HL-60 (cell line): ENCODE measurements around the gene DNM3.

Source experiments
- DNase-seq, 2 experiments: peaks; one replicate each; pipeline ENCODE4 v3.0.0-alpha.2; 2010 to 2020; ENCODE audit warnings: low read depth in 1 of 2, low spot score in 1 of 2
- H3K27ac ChIP-seq: fragments of 250-450 bp; sonication (Bioruptor Pico); replicated peaks from 2 replicates; pipeline ENCODE4 v1.5.1; 2020; ENCODE audit warnings: mild to moderate bottlenecking, moderate library complexity
- H3K27me3 ChIP-seq: fragments of 250-450 bp; sonication (Bioruptor Pico); 2 replicates; pipeline ENCODE4 v1.5.1; 2021; ENCODE audit warnings: mild to moderate bottlenecking, moderate library complexity; ENCODE audit not compliant: insufficient read depth, poor library complexity, severe bottlenecking
- H3K4me3 ChIP-seq: replicated peaks from 2 replicates; pipeline ENCODE4 v1.5.1; 2011; ENCODE audit warnings: mild to moderate bottlenecking, control low read depth, low read length; ENCODE audit not compliant: insufficient read depth
- GABPA ChIP-seq: IDR thresholded peaks from 2 replicates; pipeline ENCODE4 v1.6.1; 2012; ENCODE audit warnings: low read depth
- POLR2AphosphoS5 ChIP-seq: IDR thresholded peaks from 2 replicates; pipeline ENCODE4 v1.6.1; 2012; ENCODE audit warnings: low read depth
- SPI1 ChIP-seq: IDR thresholded peaks from 2 replicates; pipeline ENCODE4 v1.6.1; 2012; ENCODE audit warnings: low read depth, mild to moderate bottlenecking, borderline replicate concordance
- TF ChIP-seq, protein P1 (sequence below): IDR thresholded peaks from one replicate; pipeline ENCODE4 v1.5.1; 2011; ENCODE audit warnings: low read length, control low read depth, inconsistent platforms; ENCODE audit not compliant: insufficient read depth
- TF ChIP-seq, protein P2 (sequence below): IDR thresholded peaks from 2 replicates; pipeline ENCODE4 v1.6.1; 2012; ENCODE audit warnings: low read depth; ENCODE audit not compliant: insufficient replicate concordance

DNM3 gene

DNA sequence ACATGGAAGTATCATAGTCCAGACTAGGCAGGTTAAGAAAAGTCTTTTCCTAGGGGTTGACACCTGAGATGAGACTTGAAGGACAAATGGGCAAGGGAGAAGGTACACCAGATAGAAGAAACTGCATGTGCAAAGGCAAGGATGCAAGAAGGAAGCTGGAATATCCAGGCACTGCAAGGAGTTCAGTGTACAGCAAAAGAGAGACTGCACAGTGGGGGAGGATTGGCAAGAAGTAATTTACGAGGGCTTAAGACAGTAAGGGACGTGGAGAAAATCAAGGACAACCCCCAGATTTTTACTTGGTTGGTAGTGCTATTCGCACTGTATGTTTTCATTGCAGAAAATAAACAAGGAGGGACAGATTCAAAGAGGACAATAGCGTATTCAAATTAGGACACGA is 58.5 kb downstream of the DNM3 start:
- no peak for TF ChIP-seq POLR2AphosphoS5
- TF ChIP-seq, protein P1, sequence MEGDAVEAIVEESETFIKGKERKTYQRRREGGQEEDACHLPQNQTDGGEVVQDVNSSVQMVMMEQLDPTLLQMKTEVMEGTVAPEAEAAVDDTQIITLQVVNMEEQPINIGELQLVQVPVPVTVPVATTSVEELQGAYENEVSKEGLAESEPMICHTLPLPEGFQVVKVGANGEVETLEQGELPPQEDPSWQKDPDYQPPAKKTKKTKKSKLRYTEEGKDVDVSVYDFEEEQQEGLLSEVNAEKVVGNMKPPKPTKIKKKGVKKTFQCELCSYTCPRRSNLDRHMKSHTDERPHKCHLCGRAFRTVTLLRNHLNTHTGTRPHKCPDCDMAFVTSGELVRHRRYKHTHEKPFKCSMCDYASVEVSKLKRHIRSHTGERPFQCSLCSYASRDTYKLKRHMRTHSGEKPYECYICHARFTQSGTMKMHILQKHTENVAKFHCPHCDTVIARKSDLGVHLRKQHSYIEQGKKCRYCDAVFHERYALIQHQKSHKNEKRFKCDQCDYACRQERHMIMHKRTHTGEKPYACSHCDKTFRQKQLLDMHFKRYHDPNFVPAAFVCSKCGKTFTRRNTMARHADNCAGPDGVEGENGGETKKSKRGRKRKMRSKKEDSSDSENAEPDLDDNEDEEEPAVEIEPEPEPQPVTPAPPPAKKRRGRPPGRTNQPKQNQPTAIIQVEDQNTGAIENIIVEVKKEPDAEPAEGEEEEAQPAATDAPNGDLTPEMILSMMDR = no peak
- TF ChIP-seq, protein P2, sequence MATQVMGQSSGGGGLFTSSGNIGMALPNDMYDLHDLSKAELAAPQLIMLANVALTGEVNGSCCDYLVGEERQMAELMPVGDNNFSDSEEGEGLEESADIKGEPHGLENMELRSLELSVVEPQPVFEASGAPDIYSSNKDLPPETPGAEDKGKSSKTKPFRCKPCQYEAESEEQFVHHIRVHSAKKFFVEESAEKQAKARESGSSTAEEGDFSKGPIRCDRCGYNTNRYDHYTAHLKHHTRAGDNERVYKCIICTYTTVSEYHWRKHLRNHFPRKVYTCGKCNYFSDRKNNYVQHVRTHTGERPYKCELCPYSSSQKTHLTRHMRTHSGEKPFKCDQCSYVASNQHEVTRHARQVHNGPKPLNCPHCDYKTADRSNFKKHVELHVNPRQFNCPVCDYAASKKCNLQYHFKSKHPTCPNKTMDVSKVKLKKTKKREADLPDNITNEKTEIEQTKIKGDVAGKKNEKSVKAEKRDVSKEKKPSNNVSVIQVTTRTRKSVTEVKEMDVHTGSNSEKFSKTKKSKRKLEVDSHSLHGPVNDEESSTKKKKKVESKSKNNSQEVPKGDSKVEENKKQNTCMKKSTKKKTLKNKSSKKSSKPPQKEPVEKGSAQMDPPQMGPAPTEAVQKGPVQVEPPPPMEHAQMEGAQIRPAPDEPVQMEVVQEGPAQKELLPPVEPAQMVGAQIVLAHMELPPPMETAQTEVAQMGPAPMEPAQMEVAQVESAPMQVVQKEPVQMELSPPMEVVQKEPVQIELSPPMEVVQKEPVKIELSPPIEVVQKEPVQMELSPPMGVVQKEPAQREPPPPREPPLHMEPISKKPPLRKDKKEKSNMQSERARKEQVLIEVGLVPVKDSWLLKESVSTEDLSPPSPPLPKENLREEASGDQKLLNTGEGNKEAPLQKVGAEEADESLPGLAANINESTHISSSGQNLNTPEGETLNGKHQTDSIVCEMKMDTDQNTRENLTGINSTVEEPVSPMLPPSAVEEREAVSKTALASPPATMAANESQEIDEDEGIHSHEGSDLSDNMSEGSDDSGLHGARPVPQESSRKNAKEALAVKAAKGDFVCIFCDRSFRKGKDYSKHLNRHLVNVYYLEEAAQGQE = no peak
- TF ChIP-seq SPI1 = no peak
- TF ChIP-seq GABPA = no peak
- H3K27ac ChIP-seq = no peak overlapping the region
- no peak overlapping the region for H3K4me3 ChIP-seq
- H3K27me3 ChIP-seq = no peaks in the 10 kb centered on the region
- no peak for DNase-seq

DNA sequence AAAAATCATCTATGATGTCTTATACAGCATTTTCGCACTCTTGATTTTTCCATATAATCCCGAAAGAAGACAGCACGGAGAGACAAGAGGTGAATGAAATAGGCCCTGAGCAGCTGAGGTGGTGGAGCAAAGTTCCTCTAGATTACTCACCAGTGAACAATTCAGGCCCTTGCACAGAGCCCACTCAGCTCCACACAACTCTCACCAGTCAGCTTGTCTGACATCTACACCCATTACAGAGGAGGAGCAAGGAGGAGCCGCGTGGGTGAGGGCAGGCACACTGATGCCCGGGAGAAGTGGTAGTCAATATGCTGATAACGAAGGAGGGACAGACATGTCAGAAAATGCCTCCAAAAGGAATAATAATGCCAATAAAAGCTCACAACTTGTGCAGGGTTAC is 59.9 kb downstream of the DNM3 start:
- Histone ChIP-seq H3K4me3 (no peak overlapping the region), H3K27me3 (no peaks in the 10 kb centered on the region), H3K27ac (no peak overlapping the region)
- TF ChIP-seq POLR2AphosphoS5 (no peak), GABPA (no peak), SPI1 (no peak)
- TF ChIP-seq, protein P2 = no peak
- TF ChIP-seq, protein P1 = no peak
- no peak for DNase-seq

DNA sequence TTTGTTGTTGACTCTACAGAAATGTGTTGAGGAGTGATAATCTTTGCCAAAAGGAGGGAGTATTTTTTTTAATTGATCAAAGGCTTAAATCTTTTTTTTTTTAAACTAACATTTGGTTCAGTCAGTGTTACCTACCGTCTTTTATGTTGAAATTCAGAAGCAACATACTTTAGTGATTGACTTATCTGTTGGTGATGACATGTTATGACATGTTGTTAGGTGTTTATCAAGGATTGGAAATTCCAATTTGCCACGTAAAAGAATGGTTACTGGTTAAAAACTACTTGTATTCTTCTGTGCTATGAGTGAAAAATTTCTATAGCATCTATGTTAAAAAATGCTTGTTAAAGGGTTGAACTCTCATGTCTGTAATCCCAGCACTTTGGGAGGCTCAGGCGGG is 61.2 kb downstream of the DNM3 start:
- H3K27ac ChIP-seq = no peak overlapping the region
- TF ChIP-seq, protein P1 = no peak
- no peak for TF ChIP-seq GABPA
- TF ChIP-seq, protein P2 = no peak
- no peak for TF ChIP-seq POLR2AphosphoS5
- TF ChIP-seq SPI1 = no peak
- H3K27me3 ChIP-seq = no peaks in the 10 kb centered on the region
- no peak for DNase-seq
- H3K4me3 ChIP-seq = no peak overlapping the region
